ENCODE data around the gene FOSL1. TPM values are rescaled to one million over a fixed set of nuclear protein-coding genes. Genes with fewer than 3 reads are reported as not detected.
A peak's percentile ranks its signal among the peaks of the same experiment; 100 is the strongest.

FOSL1 gene
- total and polyA plus RNA-seq, 2 of the 13 experiments (the other 11 are each of a cell fraction or from before 2014, with no cell fraction given), result 4.0 to 4.1 TPM

- intact Hi-C loops (cut with micrococcal nuclease; ENCODE audit: unreplicated experiment), result no loop called here
- no peaks in the 10 kb centered on the region for H3K9me3 ChIP-seq (ENCODE audit: low read length)
- H3K4me3 ChIP-seq (replicated peaks in 1 of 3; ENCODE audit: insufficient read depth in 1 of 3, low read depth in 2 of 3, low read length in 3 of 3), result no peak overlapping the region
- peaks cover 48% of the 10 kb centered on the region for H3K4me1 ChIP-seq (ENCODE audit: insufficient read depth, low read length)
- 57% methylated on average over 5 of the region's 5 CpGs for WGBS (ENCODE audit: low lambda C conversion rate)
- no peak overlapping the region for H3K9ac ChIP-seq (ENCODE audit: insufficient read depth, low read depth, low read length)
- no TSS peak for BruUV-seq (replicated peaks)
- no peak for ATAC-seq
- H3K36me3 ChIP-seq (replicated peaks in 1 of 2; ENCODE audit: control insufficient read depth in 1 of 2, insufficient read depth in 2 of 2, low read length in 2 of 2), result no peaks in the 10 kb centered on the region
- H3K79me2 ChIP-seq (ENCODE audit: insufficient read depth, low read length), result no peaks in the 10 kb centered on the region
- H3K27me3 ChIP-seq (ENCODE audit: control insufficient read depth in 1 of 2, insufficient read depth in 2 of 2, low read length in 2 of 2), result 0 out of 5 replicates have a peak, but pooled peaks cover 0 to 1% of the 10 kb centered on the region in 2 experiments
- ChIA-PET POLR2A (no interaction called here), CTCF (ENCODE audit: low intra/inter-chr PET ratio, low total read pairs) (no interaction called here)
- no peak for FAIRE-seq
- no peak overlapping the region for H3K4me2 ChIP-seq (ENCODE audit: low read depth, low read length)
- no peak overlapping the region for H3K27ac ChIP-seq (ENCODE audit: extremely low read length, insufficient read depth, low read length)
- H4K20me1 ChIP-seq (ENCODE audit: insufficient read depth, low read length), result no peaks in the 10 kb centered on the region
- H2AFZ ChIP-seq (ENCODE audit: low read length), result no peak overlapping the region
- no peak for TF ChIP-seq ZBTB8A (CRISPR knock-in tag; IDR thresholded peaks at IDR 0.05; ENCODE audit: borderline replicate concordance, low read depth)
- TF ChIP-seq HMGA1 (CRISPR knock-in tag; conservative IDR thresholded peaks at IDR 0.05), result no peak
- TF ChIP-seq SRSF1 (optimal IDR thresholded peaks at IDR 0.05; ENCODE audit: low read depth, low read length), result no peak
- TF ChIP-seq ONECUT2 (CRISPR knock-in tag; IDR thresholded peaks at IDR 0.05), result no peak
- TF ChIP-seq MAFK (conservative IDR thresholded peaks at IDR 0.05 in 1 of 2, IDR thresholded peaks at IDR 0.05 in 1 of 2; ENCODE audit: low read length in 2 of 2), result no peak
- no peak for TF ChIP-seq MTA1 (CRISPR knock-in tag; IDR thresholded peaks at IDR 0.05; ENCODE audit: borderline replicate concordance)
- TF ChIP-seq NFKBIZ (CRISPR knock-in tag; IDR thresholded peaks at IDR 0.05), result no peak
- TF ChIP-seq RAD51 (IDR thresholded peaks at IDR 0.05; ENCODE audit: borderline replicate concordance), result no peak
- no peak for DNase-seq (ENCODE audit: low spot score)
- in situ Hi-C loops (cut with HindIII; ENCODE audit: extremely low pct_ligation_motif_present, low pct_unique_long_range_greater_than_20kb), result no loop called here
These were observed 6.4 kb upstream of the FOSL1 start for GRCh38 chr11:65906602-65907001.

- BruUV-seq (replicated peaks), result no TSS peak
- WGBS (ENCODE audit: low lambda C conversion rate), result 50% methylated on average over 8 of the region's 8 CpGs
- Histone ChIP-seq H3K4me2 (ENCODE audit: low read depth, low read length) (peak overlapping the region; percentile 65; the same call in 1 of the 2 replicates), H2AFZ (ENCODE audit: low read length) (no peak overlapping the region), H3K27ac (ENCODE audit: extremely low read length, insufficient read depth, low read length) (no peak overlapping the region), H4K20me1 (ENCODE audit: insufficient read depth, low read length) (no peaks in the 10 kb centered on the region), H3K4me3 (replicated peaks in 1 of 3; ENCODE audit: insufficient read depth in 1 of 3, low read depth in 2 of 3, low read length in 3 of 3) (no peak overlapping the region), H3K9ac (ENCODE audit: insufficient read depth, low read depth, low read length) (no peak overlapping the region), H3K27me3 (ENCODE audit: control insufficient read depth in 1 of 2, insufficient read depth in 2 of 2, low read length in 2 of 2) (peaks cover 0 to 1% of the 10 kb centered on the region in 2 experiments; a peak in 1 of 5 replicates), H3K79me2 (ENCODE audit: insufficient read depth, low read length) (peaks cover 3% of the 10 kb centered on the region), H3K36me3 (replicated peaks in 1 of 2; ENCODE audit: control insufficient read depth in 1 of 2, insufficient read depth in 2 of 2, low read length in 2 of 2) (no peaks in the 10 kb centered on the region), H3K4me1 (ENCODE audit: insufficient read depth, low read length) (peaks cover 42% of the 10 kb centered on the region), H3K9me3 (ENCODE audit: low read length) (no peaks in the 10 kb centered on the region)
- POLR2A ChIA-PET, result interaction anchor here (1.3 to 6.2 kb wide), 2 partner anchors 11 to 13 kb away, joined by 12 to 95 read pairs; partner anchors contain the start of genes CCDC85B and FIBP
- no peak for DNase-seq (ENCODE audit: low spot score)
- in situ Hi-C loops (cut with HindIII; ENCODE audit: extremely low pct_ligation_motif_present, low pct_unique_long_range_greater_than_20kb) (no loop called here), intact Hi-C loops (cut with micrococcal nuclease; ENCODE audit: unreplicated experiment) (no loop called here)
- CTCF ChIA-PET (ENCODE audit: low intra/inter-chr PET ratio, low total read pairs), result interaction anchor here (1.1 kb wide), 1 partner anchor 85 kb away, joined by 3 read pairs; no protein-coding TSS in a partner anchor
- no peak for ATAC-seq
- no peak for FAIRE-seq
- TF ChIP-seq SIX4 (CRISPR knock-in tag; IDR thresholded peaks at IDR 0.05) (no peak), SMC3 (IDR thresholded peaks at IDR 0.05; ENCODE audit: low read length) (no peak), RXRA (CRISPR knock-in tag; IDR thresholded peaks at IDR 0.05) (no peak), ZNF766 (CRISPR knock-in tag; IDR thresholded peaks at IDR 0.05; ENCODE audit: borderline replicate concordance) (no peak), ZNF484 (CRISPR knock-in tag; IDR thresholded peaks at IDR 0.05; ENCODE audit: borderline replicate concordance, low read depth) (no peak), PRDM10 (CRISPR knock-in tag; IDR thresholded peaks at IDR 0.05; ENCODE audit: low read depth) (no peak), ZBTB46 (CRISPR knock-in tag; IDR thresholded peaks at IDR 0.05; ENCODE audit: borderline replicate concordance) (no peak)
These were observed 3.5 kb upstream of the FOSL1 start for GRCh38 chr11:65903715-65904114.
